ENCODE measurements around the gene ARVCF. TPM values are rescaled to one million over a fixed set of nuclear protein-coding genes. Genes with fewer than 3 reads are reported as not detected.

ARVCF gene
- total and polyA plus RNA-seq, 2 of the 8 experiments (the other 6 are each of a cell fraction or from before 2014, with no cell fraction given): 31.0 to 43.2 TPM

DNA sequence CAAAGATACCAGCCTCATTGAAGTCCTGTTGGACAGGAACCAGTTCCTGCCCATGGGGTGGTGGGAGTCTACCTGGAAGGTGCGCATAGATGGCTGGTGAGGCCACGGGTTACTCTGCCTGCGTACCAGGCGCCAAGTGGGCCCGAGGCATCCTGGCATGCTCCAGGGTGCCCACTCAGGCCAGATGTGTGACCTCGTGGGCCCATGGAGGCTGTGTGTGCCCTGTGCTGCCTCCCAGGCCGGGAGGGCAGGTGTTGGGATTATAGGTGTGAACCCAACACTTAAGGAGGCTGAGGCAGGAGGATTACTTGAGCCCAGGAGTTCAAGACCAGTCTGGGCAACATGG is 27.3 kb upstream of the ARVCF start:
- CTCF ChIA-PET (ENCODE audit: partially characterized antibody): interaction anchor here (0.6 kb wide), 1 partner anchor 19 kb away, joined by 3 read pairs; no protein-coding TSS in a partner anchor
- H2BK120ac ChIP-seq (replicated peaks; ENCODE audit: low read depth, low read length): no peak overlapping the region
- DNase-seq (ENCODE audit: low read depth in 1 of 2, low spot score in 2 of 2) (no peak), FAIRE-seq (no peak)
- H3K4me1 ChIP-seq (replicated peaks in 1 of 4; ENCODE audit: control insufficient read depth in 3 of 4, insufficient read depth in 4 of 4, low read length in 3 of 4): no peaks in the 10 kb centered on the region
- no peak overlapping the region; the same call in 1 of the 2 replicates for H4K8ac ChIP-seq (ENCODE audit: extremely low read depth, insufficient read depth, low read length)
- 97% methylated on average over 7 of the region's 7 CpGs; no CpG with 5 or more reads in 1 of the 2 experiments for WGBS, 2 experiments (ENCODE audit: extremely low coverage in 1 of 2, insufficient coverage in 1 of 2, insufficient read length in 1 of 2, insufficient replicate concordance in 2 of 2, low coverage in 1 of 2, low lambda C conversion rate in 2 of 2, missing lambda C conversion rate in 1 of 2)
- H2AFZ ChIP-seq (ENCODE audit: low read length): no peak overlapping the region
- H4K5ac ChIP-seq (ENCODE audit: insufficient read length, low read depth, low read length): no peak overlapping the region
- no peak overlapping the region for H3K4me3 ChIP-seq (ENCODE audit: extremely low read depth in 1 of 4, insufficient read depth in 2 of 4, low read depth in 3 of 4, low read length in 4 of 4)
- no peak overlapping the region for H3K9ac ChIP-seq (replicated peaks in 1 of 4; ENCODE audit: extremely low read depth in 1 of 4, low read depth in 3 of 4, low read length in 3 of 4)
- no peak overlapping the region for H2BK12ac ChIP-seq (ENCODE audit: low read depth, low read length)
- H3K4me2 ChIP-seq (ENCODE audit: insufficient read depth in 1 of 2, low read depth in 2 of 2, low read length in 2 of 2): no peak overlapping the region
- no peak overlapping the region for H2BK5ac ChIP-seq (ENCODE audit: low read depth, low read length)
- peaks cover 0 to 5% of the 10 kb centered on the region in 2 experiments for H4K20me1 ChIP-seq (replicated peaks in 1 of 2; ENCODE audit: control insufficient read depth in 1 of 2, insufficient read depth in 2 of 2, low read length in 2 of 2)
- no peak overlapping the region for H2BK20ac ChIP-seq (ENCODE audit: low read length)
- no peaks in the 10 kb centered on the region for H3K27me3 ChIP-seq (replicated peaks in 1 of 4; ENCODE audit: control insufficient read depth in 3 of 4, extremely low read depth in 1 of 4, insufficient read depth in 3 of 4, low read length in 3 of 4)
- no peaks in the 10 kb centered on the region for H3K23me2 ChIP-seq (ENCODE audit: low read depth, low read length)
- H3K79me1 ChIP-seq (ENCODE audit: low read depth, low read length): no peaks in the 10 kb centered on the region
- POLR2A ChIA-PET (ENCODE audit: partially characterized antibody): interaction anchor here (1.1 kb wide), 1 partner anchor 36 kb away, joined by 3 read pairs; the partner anchor contains the start of gene DGCR8
- no peak overlapping the region for H3K18ac ChIP-seq (ENCODE audit: extremely low read depth, low read length)
- H3K4ac ChIP-seq (replicated peaks; ENCODE audit: insufficient read length, low read depth, low read length): no peak overlapping the region
- no peak overlapping the region for H2AK5ac ChIP-seq (ENCODE audit: low read depth, low read length)
- H3K9me3 ChIP-seq (ENCODE audit: insufficient read depth in 2 of 2, low read depth in 1 of 2, low read length in 1 of 2): no peaks in the 10 kb centered on the region
- H4K91ac ChIP-seq (replicated peaks; ENCODE audit: insufficient read length, low read length): no peak overlapping the region
- H2BK15ac ChIP-seq (ENCODE audit: low read length): no peak overlapping the region
- H3K56ac ChIP-seq (replicated peaks; ENCODE audit: insufficient read length, low read depth, low read length): no peak overlapping the region
- no peak overlapping the region for H3K14ac ChIP-seq (ENCODE audit: insufficient read length)
- no peak overlapping the region for H3K27ac ChIP-seq (ENCODE audit: low read depth, low read length)
- H3K23ac ChIP-seq (ENCODE audit: insufficient read length): no peak overlapping the region
- H3K36me3 ChIP-seq (ENCODE audit: control insufficient read depth in 2 of 4, insufficient read depth in 4 of 4, low read length in 3 of 4): no peaks in the 10 kb centered on the region
- H3K79me2 ChIP-seq (ENCODE audit: control insufficient read depth in 1 of 2, insufficient read depth in 2 of 2, low read length in 2 of 2): no peaks in the 10 kb centered on the region
- TF ChIP-seq ZNF274 (IDR thresholded peaks at IDR 0.05; ENCODE audit: borderline replicate concordance, extremely low read depth, low read length) (no peak), SAP30 (IDR thresholded peaks at IDR 0.05; ENCODE audit: insufficient read depth, insufficient replicate concordance, low read length) (no peak), POLR2AphosphoS5 (IDR thresholded peaks at IDR 0.05; ENCODE audit: low read depth, low read length) (no peak), SIN3A (conservative IDR thresholded peaks at IDR 0.05 in 1 of 2, IDR thresholded peaks at IDR 0.05 in 1 of 2; ENCODE audit: low read depth in 1 of 2, low read length in 2 of 2) (no peak)
- TF ChIP-seq, protein P1, sequence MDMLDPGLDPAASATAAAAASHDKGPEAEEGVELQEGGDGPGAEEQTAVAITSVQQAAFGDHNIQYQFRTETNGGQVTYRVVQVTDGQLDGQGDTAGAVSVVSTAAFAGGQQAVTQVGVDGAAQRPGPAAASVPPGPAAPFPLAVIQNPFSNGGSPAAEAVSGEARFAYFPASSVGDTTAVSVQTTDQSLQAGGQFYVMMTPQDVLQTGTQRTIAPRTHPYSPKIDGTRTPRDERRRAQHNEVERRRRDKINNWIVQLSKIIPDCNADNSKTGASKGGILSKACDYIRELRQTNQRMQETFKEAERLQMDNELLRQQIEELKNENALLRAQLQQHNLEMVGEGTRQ (IDR thresholded peaks at IDR 0.05; ENCODE audit: low read length): no peak
